ENCODE results near the gene SRRD. TPM values are rescaled to one million over a fixed set of nuclear protein-coding genes. Genes with fewer than 3 reads are reported as not detected.
"Not testable (repeated sequence)": the region's sequence is repeated elsewhere in the genome, so short reads cannot be mapped to it uniquely, and the experiment has no call there.

Gene SRRD
- total RNA-seq, 4 donors from 2014 or later = 12.7 to 20.5 (median 15.2) TPM

DNA sequence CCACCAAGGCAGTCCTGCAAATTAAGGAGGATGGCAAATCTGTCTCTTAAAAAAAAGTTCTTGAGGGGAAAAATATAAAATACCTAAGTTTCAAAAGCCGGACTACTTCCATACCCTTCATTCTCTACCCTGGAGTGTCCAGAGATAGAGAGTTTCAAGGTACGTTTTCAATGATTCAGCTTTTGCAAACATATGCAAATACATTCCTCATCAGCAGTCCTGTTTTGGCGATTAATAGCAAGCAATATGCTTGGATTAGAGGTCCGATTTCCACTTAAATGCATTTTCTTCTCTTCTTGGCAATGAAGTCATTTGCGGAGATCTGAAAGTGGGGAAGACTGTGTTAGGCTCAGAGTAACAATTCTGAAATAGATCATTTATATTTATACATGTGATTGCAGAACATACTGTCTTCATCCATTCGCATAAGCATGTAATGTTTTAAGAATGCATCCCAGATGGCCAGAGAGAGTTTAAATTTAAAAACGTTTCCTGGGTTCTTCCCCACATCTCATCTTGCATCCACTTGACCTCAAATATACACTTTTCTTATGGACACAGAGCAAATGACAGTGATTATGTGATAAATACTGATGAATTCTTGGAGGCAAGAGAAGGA lies 42.4 kb downstream of the SRRD start:
- no peak overlapping the region for H3K27ac ChIP-seq (replicated peaks in 1 of 4)
- H3K9me3 ChIP-seq = no peaks in the 10 kb centered on the region
- intact Hi-C loops (cut with DNase I) = no loop called here
- WGBS = 88% methylated on average over 7 of the region's 7 CpGs
- no peak overlapping the region for H3K4me3 ChIP-seq
- DNase-seq (ENCODE audit: extremely low spot score) = no peak
- peaks cover 0 to 6% (median 0%) of the 10 kb centered on the region in 4 donors for H3K4me1 ChIP-seq
- H3K27me3 ChIP-seq = no peaks in the 10 kb centered on the region
- H3K36me3 ChIP-seq = peaks cover 0 to 71% (median 23%) of the 10 kb centered on the region in 4 donors
- TF ChIP-seq, protein P1, sequence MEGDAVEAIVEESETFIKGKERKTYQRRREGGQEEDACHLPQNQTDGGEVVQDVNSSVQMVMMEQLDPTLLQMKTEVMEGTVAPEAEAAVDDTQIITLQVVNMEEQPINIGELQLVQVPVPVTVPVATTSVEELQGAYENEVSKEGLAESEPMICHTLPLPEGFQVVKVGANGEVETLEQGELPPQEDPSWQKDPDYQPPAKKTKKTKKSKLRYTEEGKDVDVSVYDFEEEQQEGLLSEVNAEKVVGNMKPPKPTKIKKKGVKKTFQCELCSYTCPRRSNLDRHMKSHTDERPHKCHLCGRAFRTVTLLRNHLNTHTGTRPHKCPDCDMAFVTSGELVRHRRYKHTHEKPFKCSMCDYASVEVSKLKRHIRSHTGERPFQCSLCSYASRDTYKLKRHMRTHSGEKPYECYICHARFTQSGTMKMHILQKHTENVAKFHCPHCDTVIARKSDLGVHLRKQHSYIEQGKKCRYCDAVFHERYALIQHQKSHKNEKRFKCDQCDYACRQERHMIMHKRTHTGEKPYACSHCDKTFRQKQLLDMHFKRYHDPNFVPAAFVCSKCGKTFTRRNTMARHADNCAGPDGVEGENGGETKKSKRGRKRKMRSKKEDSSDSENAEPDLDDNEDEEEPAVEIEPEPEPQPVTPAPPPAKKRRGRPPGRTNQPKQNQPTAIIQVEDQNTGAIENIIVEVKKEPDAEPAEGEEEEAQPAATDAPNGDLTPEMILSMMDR (IDR thresholded peaks at IDR 0.05) = no peak

DNA sequence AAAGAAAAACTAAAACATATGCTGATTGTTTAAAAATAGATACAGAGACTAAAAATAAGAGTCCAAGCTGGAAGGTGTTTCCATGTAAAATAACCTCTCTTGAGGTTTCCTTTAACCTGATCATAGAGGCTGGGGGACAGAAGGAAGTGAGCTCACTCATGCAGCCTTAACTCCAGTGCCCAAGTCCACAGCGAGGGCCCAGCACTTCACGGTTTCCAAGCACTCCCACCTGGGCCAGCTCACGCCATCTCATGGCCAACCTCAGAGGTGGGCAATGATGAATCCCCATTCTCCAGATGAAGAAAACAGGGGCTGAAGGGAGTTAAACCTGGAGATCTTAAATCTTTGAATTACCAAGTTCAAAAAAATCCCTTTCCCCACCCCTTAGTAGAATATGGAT lies 43.5 kb downstream of the SRRD start:
- Histone ChIP-seq H3K4me1 (peaks cover 0 to 6% (median 0%) of the 10 kb centered on the region in 4 donors), H3K9me3 (no peaks in the 10 kb centered on the region), H3K27ac (replicated peaks in 1 of 4) (no peak overlapping the region), H3K27me3 (no peaks in the 10 kb centered on the region), H3K4me3 (no peak overlapping the region), H3K36me3 (peaks cover 6 to 80% (median 30%) of the 10 kb centered on the region in 4 donors)
- TF ChIP-seq POLR2A (IDR thresholded peaks at IDR 0.05; ENCODE audit: low read depth) = no peak
- TF ChIP-seq, protein P1 (IDR thresholded peaks at IDR 0.05) = no peak
- no peak for TF ChIP-seq EP300 (IDR thresholded peaks at IDR 0.05)
- no peak for TF ChIP-seq POLR2AphosphoS5 (IDR thresholded peaks at IDR 0.05)
- intact Hi-C loops (cut with DNase I) = no loop called here
- 65% methylated on average over 3 of the region's 3 CpGs for WGBS
- no peak for DNase-seq (ENCODE audit: extremely low spot score)

DNA sequence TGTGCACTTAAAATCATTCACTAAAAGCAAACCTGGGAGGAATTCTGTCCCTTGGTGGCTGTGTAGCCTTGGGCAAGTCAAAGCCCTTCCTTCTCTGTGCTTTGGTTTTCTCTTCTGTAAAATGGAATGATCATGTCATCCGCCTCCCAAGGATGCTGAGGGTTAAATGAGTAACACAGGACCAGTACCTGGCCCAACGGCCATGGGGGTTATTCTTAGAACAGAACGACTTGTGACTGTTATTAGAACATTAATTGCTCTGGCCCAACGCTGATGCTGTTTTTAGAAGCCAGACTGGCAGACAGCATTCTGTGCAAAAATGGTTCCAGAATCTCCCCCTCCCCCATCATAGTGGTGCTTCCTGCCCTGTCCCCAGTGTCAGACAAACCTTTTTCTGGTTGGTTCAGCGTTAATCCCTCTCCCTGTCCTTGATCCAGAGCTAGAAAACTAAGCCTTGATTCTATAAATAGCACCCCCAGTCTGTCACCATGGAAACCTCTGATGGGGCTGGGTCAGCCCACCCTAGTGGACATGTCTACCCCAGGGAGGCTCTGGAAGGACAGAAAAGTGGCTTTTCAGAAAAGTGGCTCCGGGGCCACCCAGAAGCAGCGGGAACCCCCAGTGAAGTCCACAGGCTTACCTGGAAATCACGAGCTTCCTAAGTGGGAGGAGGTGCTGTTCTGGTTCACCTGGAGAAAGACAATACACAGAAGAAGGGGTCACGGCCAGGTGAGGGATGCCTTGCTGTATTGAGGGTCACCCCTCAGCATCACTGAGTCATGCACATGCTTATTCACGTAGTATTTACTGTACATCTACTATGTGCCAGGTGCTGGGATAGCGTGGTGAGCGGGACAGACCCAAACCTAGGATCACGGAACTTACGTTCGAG lies 44.1 kb downstream of the SRRD start:
- no peak for DNase-seq (ENCODE audit: extremely low spot score)
- Histone ChIP-seq H3K36me3 (peaks cover 8 to 83% (median 35%) of the 10 kb centered on the region in 4 donors), H3K27ac (replicated peaks in 1 of 4) (no peak overlapping the region), H3K27me3 (no peaks in the 10 kb centered on the region), H3K4me1 (peaks cover 0 to 6% (median 0%) of the 10 kb centered on the region in 4 donors), H3K9me3 (no peaks in the 10 kb centered on the region), H3K4me3 (no peak overlapping the region)
- WGBS = 72% methylated on average over 15 of the region's 15 CpGs
- TF ChIP-seq POLR2A (IDR thresholded peaks at IDR 0.05; ENCODE audit: low read depth) (no peak), POLR2AphosphoS5 (IDR thresholded peaks at IDR 0.05) (no peak), EP300 (IDR thresholded peaks at IDR 0.05) (no peak)
- TF ChIP-seq, protein P1 (IDR thresholded peaks at IDR 0.05) = no peak
- intact Hi-C loops (cut with DNase I) = no loop called here

DNA sequence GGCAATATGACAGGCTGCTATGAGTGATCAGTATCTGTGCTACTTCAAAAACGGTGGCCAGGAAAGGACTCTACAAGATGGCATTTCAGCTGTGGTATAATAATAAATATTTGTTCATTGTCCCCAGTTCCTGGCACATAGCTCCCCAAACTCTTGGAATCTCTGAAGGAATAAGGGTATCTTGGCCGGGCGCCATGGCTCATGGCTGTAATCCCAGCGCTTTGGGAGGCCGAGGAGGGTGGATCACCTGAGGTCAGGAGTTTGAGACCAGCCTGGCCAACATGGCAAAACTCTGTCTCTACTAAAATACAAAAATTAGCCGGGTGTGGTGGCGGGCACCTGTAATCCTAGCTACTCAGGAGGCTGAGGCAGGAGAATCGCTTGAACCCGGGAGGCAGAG lies 44.8 kb downstream of the SRRD start:
- peaks cover 8 to 84% (median 36%) of the 10 kb centered on the region in 4 donors for H3K36me3 ChIP-seq
- H3K9me3 ChIP-seq; DNase-seq (ENCODE audit: extremely low spot score); H3K27ac ChIP-seq (replicated peaks in 1 of 4); intact Hi-C loops (cut with DNase I); H3K4me1 ChIP-seq; H3K4me3 ChIP-seq; H3K27me3 ChIP-seq: not testable (repeated sequence)
- 87% methylated on average over 9 of the region's 9 CpGs for WGBS

DNA sequence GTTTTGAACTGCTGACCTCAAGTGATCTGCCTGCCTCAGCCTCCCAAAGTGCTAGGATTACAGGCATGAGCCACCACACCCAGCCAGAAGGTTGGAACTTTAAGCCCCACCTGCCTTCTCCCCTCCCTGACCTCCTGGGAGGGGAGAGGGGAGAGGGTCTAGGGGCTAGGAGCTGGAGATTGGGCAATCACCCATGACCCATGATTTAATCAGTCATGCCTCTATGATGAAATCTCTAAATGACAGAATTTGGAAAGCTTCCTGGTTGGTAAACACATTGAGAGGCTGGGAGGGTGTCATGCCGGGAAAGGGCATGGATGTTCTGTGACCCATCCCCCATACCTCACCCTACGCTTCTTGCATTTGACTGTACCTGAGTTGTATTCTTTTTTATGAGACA lies 45.7 kb downstream of the SRRD start:
- Histone ChIP-seq H3K4me3 (no peak overlapping the region), H3K4me1 (peaks cover 0 to 6% (median 0%) of the 10 kb centered on the region in 4 donors), H3K27ac (replicated peaks in 1 of 4) (no peak overlapping the region), H3K9me3 (no peaks in the 10 kb centered on the region), H3K27me3 (no peaks in the 10 kb centered on the region), H3K36me3 (peaks cover 8 to 76% (median 39%) of the 10 kb centered on the region in 4 donors)
- DNase-seq (ENCODE audit: extremely low spot score) = no peak
- intact Hi-C loops (cut with DNase I) = no loop called here
- 80% methylated on average over 2 of the region's 2 CpGs for WGBS
- TF ChIP-seq POLR2A (IDR thresholded peaks at IDR 0.05; ENCODE audit: low read depth) (no peak), EP300 (IDR thresholded peaks at IDR 0.05) (no peak), POLR2AphosphoS5 (IDR thresholded peaks at IDR 0.05) (no peak)
- TF ChIP-seq, protein P1 (IDR thresholded peaks at IDR 0.05) = no peak
